Endodermal cell (in vitro differentiated cells): ENCODE measurements around the gene GBGT1. TPM values are rescaled to one million over a fixed set of nuclear protein-coding genes. Genes with fewer than 3 reads are reported as not detected.

Source experiments
- DNase-seq: peaks from one replicate; pipeline ENCODE4 v3.0.0-alpha.2; 2017
- H3K27ac ChIP-seq: 2 replicates; pipeline ENCODE4 v1.5.1; 2013; ENCODE audit warnings: mild to moderate bottlenecking, low read depth, low read length, moderate library complexity
- H3K27me3 ChIP-seq: 2 replicates; pipeline ENCODE4 v1.6.1; 2013; ENCODE audit warnings: mild to moderate bottlenecking, low read length, moderate library complexity; ENCODE audit not compliant: insufficient read depth, control insufficient read depth, poor library complexity, severe bottlenecking
- H3K36me3 ChIP-seq: 2 replicates; pipeline ENCODE4 v1.7.0; 2013; ENCODE audit warnings: mild to moderate bottlenecking, low read length, moderate library complexity; ENCODE audit not compliant: control insufficient read depth, insufficient read depth
- H3K4me1 ChIP-seq: one replicate; pipeline ENCODE4 v1.7.0; 2013; ENCODE audit warnings: low read length; ENCODE audit not compliant: control insufficient read depth, insufficient read depth
- H3K4me3 ChIP-seq: 2 replicates; pipeline ENCODE4 v1.5.1; 2013; ENCODE audit warnings: mild to moderate bottlenecking, low read length, moderate library complexity
- H3K9ac ChIP-seq: 2 replicates; pipeline ENCODE4 v1.6.1; 2013; ENCODE audit warnings: mild to moderate bottlenecking, low read length, moderate library complexity; ENCODE audit not compliant: poor library complexity, severe bottlenecking; ENCODE audit errors: extremely low read depth
- H3K9me3 ChIP-seq: 2 replicates; pipeline ENCODE4 v1.6.1; 2013; ENCODE audit warnings: mild to moderate bottlenecking, low read length, moderate library complexity; ENCODE audit not compliant: control insufficient read depth
- H3K27ac Mint-ChIP-seq: 2 replicates; pipeline ENCODE4 v1.8.0; 2020; ENCODE audit warnings: mixed read lengths
- H3K27me3 Mint-ChIP-seq: 2 replicates; pipeline ENCODE4 v1.8.0; 2021; ENCODE audit warnings: mild to moderate bottlenecking, mixed read lengths; ENCODE audit not compliant: insufficient read depth
- H3K36me3 Mint-ChIP-seq: 2 replicates; pipeline ENCODE4 v1.8.0; 2020; ENCODE audit warnings: low read depth, mixed read lengths
- H3K4me1 Mint-ChIP-seq: 2 replicates; pipeline ENCODE4 v1.8.0; 2020; ENCODE audit warnings: mixed read lengths
- H3K4me3 Mint-ChIP-seq: 2 replicates; pipeline ENCODE4 v1.8.0; 2020; ENCODE audit warnings: mild to moderate bottlenecking, moderate library complexity, mixed read lengths
- H3K9me3 Mint-ChIP-seq: 2 replicates; pipeline ENCODE4 v1.8.0; 2020; ENCODE audit warnings: mild to moderate bottlenecking, mixed read lengths
- CTCF ChIP-seq: fragments of 200-600 bp; sonication (generic); conservative IDR thresholded peaks from 2 replicates; pipeline ENCODE4 v1.5.0; 2021; ENCODE audit warnings: antibody characterized with exemption, mild to moderate bottlenecking
- WGBS, 2 experiments: methylation state at CpG; one replicate each; pipeline versions ENCODE4 v1.1.5 to v1.1.7; 2013; ENCODE audit warnings: missing lambda C conversion rate in 2 of 2, mixed read lengths in 1 of 2; ENCODE audit not compliant: insufficient coverage in 1 of 2, insufficient read length in 1 of 2; 5-methylcytosine and 5-hydroxymethylcytosine counted together
- total RNA-seq, 2 donors: library from RNA; stranded (reverse); fragmentation: NEBNext Ultra II Directional in 1 of 2; extraction: Animal tissue kit (Norgen Biotek cat#: 25700) in 1 of 2; gene quantifications; 2 replicates in 1 of 2; 3 replicates in 1 of 2; pipeline ENCODE4 v1.2.1, GENCODE V29; 2021

GBGT1 gene
- total RNA-seq, 2 donors from 2014 or later = 28.2 to 29.1 TPM

GRCh38 chr9:133114886-133115603 is 48.7 kb downstream of the GBGT1 start:
- no peak overlapping the region for H3K9ac ChIP-seq
- peaks cover 9% of the 10 kb centered on the region for H3K4me1 ChIP-seq
- peaks cover 3% of the 10 kb centered on the region for H3K36me3 ChIP-seq
- H3K27me3 ChIP-seq = no peaks in the 10 kb centered on the region
- TF ChIP-seq CTCF = no peak
- WGBS, 2 experiments = 87 to 92% methylated on average over 13 to 19 of the region's 19 CpGs
- peaks cover 21% of the 10 kb centered on the region for H3K27me3 Mint-ChIP-seq
- H3K36me3 Mint-ChIP-seq = peaks cover 7% of the 10 kb centered on the region
- H3K4me3 Mint-ChIP-seq = no peak overlapping the region
- no peak overlapping the region for H3K4me3 ChIP-seq
- H3K4me1 Mint-ChIP-seq = peaks cover 10% of the 10 kb centered on the region
- peak overlapping the region; percentile 90 for H3K27ac ChIP-seq
- no peaks in the 10 kb centered on the region for H3K9me3 ChIP-seq
- DNase-seq = no peak
- no peak overlapping the region for H3K27ac Mint-ChIP-seq
- H3K9me3 Mint-ChIP-seq = no peaks in the 10 kb centered on the region

GRCh38 chr9:133113949-133114885 is 49.5 kb downstream of the GBGT1 start:
- peaks cover 16% of the 10 kb centered on the region for H3K27me3 Mint-ChIP-seq
- Histone ChIP-seq H3K36me3 (peaks cover 11% of the 10 kb centered on the region), H3K9ac (no peak overlapping the region), H3K9me3 (no peaks in the 10 kb centered on the region), H3K27me3 (no peaks in the 10 kb centered on the region), H3K4me1 (peaks cover under 1% of the 10 kb centered on the region), H3K27ac (peak overlapping the region; percentile 90), H3K4me3 (no peak overlapping the region)
- WGBS, 2 experiments = 88 to 90% methylated on average over 15 to 20 of the region's 20 CpGs
- TF ChIP-seq CTCF = no peak
- peaks cover 6% of the 10 kb centered on the region for H3K4me1 Mint-ChIP-seq
- H3K9me3 Mint-ChIP-seq = no peaks in the 10 kb centered on the region
- peaks cover 15% of the 10 kb centered on the region for H3K36me3 Mint-ChIP-seq
- no peak for DNase-seq
- no peak overlapping the region for H3K4me3 Mint-ChIP-seq
- no peak overlapping the region for H3K27ac Mint-ChIP-seq

- Histone ChIP-seq H3K4me1 (no peaks in the 10 kb centered on the region), H3K9ac (no peak overlapping the region), H3K27ac (peak overlapping the region; percentile 90), H3K27me3 (no peaks in the 10 kb centered on the region), H3K9me3 (no peaks in the 10 kb centered on the region), H3K4me3 (no peak overlapping the region), H3K36me3 (peaks cover 13% of the 10 kb centered on the region)
- no peaks in the 10 kb centered on the region for H3K4me1 Mint-ChIP-seq
- H3K36me3 Mint-ChIP-seq = peaks cover 16% of the 10 kb centered on the region
- DNase-seq = no peak
- H3K4me3 Mint-ChIP-seq = no peak overlapping the region
- H3K9me3 Mint-ChIP-seq = no peaks in the 10 kb centered on the region
- 92 to 98% methylated on average over 9 to 19 of the region's 19 CpGs for WGBS, 2 experiments
- H3K27ac Mint-ChIP-seq = no peak overlapping the region
- H3K27me3 Mint-ChIP-seq = peaks cover 9% of the 10 kb centered on the region
- TF ChIP-seq CTCF = no peak
Measured at GRCh38 chr9:133113163-133113948, 50.4 kb downstream of the GBGT1 start.
